Measurements from ENCODE around the gene PODXL. TPM values are rescaled to one million over a fixed set of nuclear protein-coding genes. Genes with fewer than 3 reads are reported as not detected.
A peak's percentile ranks its signal among the peaks of the same experiment; 100 is the strongest.

The PODXL gene
- total and polyA plus RNA-seq, 2 experiments from 2014 or later, result 220 to 727 TPM

GRCh38 chr7:131497454-131497853 lies 59.0 kb downstream of the PODXL start:
- Histone ChIP-seq H3K4me2 (no peak overlapping the region), H3F3A (replicated peaks; ENCODE audit: low read depth) (peaks cover 55% of the 10 kb centered on the region), H3K27ac (ENCODE audit: low read depth) (peak overlapping the region; percentile 86), H4K20me1 (replicated peaks; ENCODE audit: insufficient read depth) (peaks cover 17% of the 10 kb centered on the region), H3K4me3 (no peak overlapping the region), H2AFZ (no peak overlapping the region), H3K36me3 (ENCODE audit: insufficient read depth) (peaks cover 30% of the 10 kb centered on the region), H3K9me2 (ENCODE audit: insufficient read depth) (no peaks in the 10 kb centered on the region), H3K27me3 (ENCODE audit: insufficient read depth) (no peaks in the 10 kb centered on the region), H3K79me2 (replicated peaks; ENCODE audit: insufficient read depth) (no peaks in the 10 kb centered on the region), H3K4me1 (ENCODE audit: insufficient read depth) (peaks cover 1% of the 10 kb centered on the region; the same call in 1 of the 2 replicates)
- TF ChIP-seq JUNB (IDR thresholded peaks at IDR 0.05; ENCODE audit: unreplicated experiment) (no peak), ZNF114 (CRISPR knock-in tag; IDR thresholded peaks at IDR 0.05) (no peak), EZH2 (IDR thresholded peaks at IDR 0.05; ENCODE audit: low read depth, unreplicated experiment) (no peak), EZH2phosphoT487 (IDR thresholded peaks at IDR 0.05; ENCODE audit: unreplicated experiment) (no peak), REST (IDR thresholded peaks at IDR 0.05; ENCODE audit: unreplicated experiment) (no peak), CREB1 (CRISPR knock-in tag; IDR thresholded peaks at IDR 0.05; ENCODE audit: low read depth) (no peak), POLR2AphosphoS5 (IDR thresholded peaks at IDR 0.05; ENCODE audit: low read depth) (peak; percentile 50; the same call in 1 of the 2 replicates), NANOG (IDR thresholded peaks at IDR 0.05; ENCODE audit: borderline replicate concordance) (no peak), ETS1 (IDR thresholded peaks at IDR 0.05) (no peak)
- peak; percentile 5 for ATAC-seq
- no peaks in the 10 kb centered on the region for H3K9me3 Mint-ChIP-seq
- H3K27ac Mint-ChIP-seq, result peak overlapping the region; percentile 78; the same call in 1 of the 2 replicates
- peaks cover 56% of the 10 kb centered on the region for H3K36me3 Mint-ChIP-seq (ENCODE audit: low read depth)
- peaks cover 21% of the 10 kb centered on the region for H3K27me3 Mint-ChIP-seq (ENCODE audit: insufficient read depth, low read depth, poor library complexity)
- no peak for DNase-seq (ENCODE audit: low spot score)
- peaks cover 18% of the 10 kb centered on the region for H3K4me1 Mint-ChIP-seq
- H3K4me3 Mint-ChIP-seq, result no peak overlapping the region

- H4K20me1 ChIP-seq (replicated peaks; ENCODE audit: insufficient read depth), result peaks cover 7% of the 10 kb centered on the region; the same call in 1 of the 2 replicates
- Mint-ChIP-seq H3K4me3 (no peak overlapping the region), H3K36me3 (ENCODE audit: low read depth) (peaks cover 41% of the 10 kb centered on the region), H3K27ac (no peak overlapping the region), H3K27me3 (ENCODE audit: insufficient read depth, low read depth, poor library complexity) (peaks cover 19% of the 10 kb centered on the region), H3K4me1 (peaks cover 15% of the 10 kb centered on the region; the same call in 2 of the 3 replicates), H3K9me3 (no peaks in the 10 kb centered on the region)
- no peak for TF ChIP-seq EZH2phosphoT487 (IDR thresholded peaks at IDR 0.05; ENCODE audit: unreplicated experiment)
- no peak for TF ChIP-seq STAT1 (IDR thresholded peaks at IDR 0.05; ENCODE audit: unreplicated experiment)
- no peak for TF ChIP-seq ZNF331 (CRISPR knock-in tag; IDR thresholded peaks at IDR 0.05; ENCODE audit: low read depth)
- no peak for TF ChIP-seq JUNB (IDR thresholded peaks at IDR 0.05; ENCODE audit: unreplicated experiment)
- TF ChIP-seq CTCF (conservative IDR thresholded peaks at IDR 0.05; ENCODE audit: low read depth in 2 of 2), result no peak
- TF ChIP-seq NANOG (IDR thresholded peaks at IDR 0.05; ENCODE audit: borderline replicate concordance), result no peak
- no peak for TF ChIP-seq ZNF114 (CRISPR knock-in tag; IDR thresholded peaks at IDR 0.05)
- no peak for TF ChIP-seq REST (IDR thresholded peaks at IDR 0.05; ENCODE audit: unreplicated experiment)
- peak; percentile 59 for TF ChIP-seq POLR2AphosphoS5 (IDR thresholded peaks at IDR 0.05; ENCODE audit: low read depth)
- H2AFZ ChIP-seq, result no peak overlapping the region
- peaks cover 15% of the 10 kb centered on the region for H3K36me3 ChIP-seq (ENCODE audit: insufficient read depth)
- peak overlapping the region; percentile 86; the same call in 1 of the 2 replicates for H3K27ac ChIP-seq (ENCODE audit: low read depth)
- peaks cover 40% of the 10 kb centered on the region for H3F3A ChIP-seq (replicated peaks; ENCODE audit: low read depth)
- no peaks in the 10 kb centered on the region for H3K27me3 ChIP-seq (ENCODE audit: insufficient read depth)
- no peaks in the 10 kb centered on the region for H3K9me2 ChIP-seq (ENCODE audit: insufficient read depth)
- no peak overlapping the region for H3K4me3 ChIP-seq
- peak; percentile 8 for ATAC-seq
- H3K4me2 ChIP-seq, result no peak overlapping the region
- no peaks in the 10 kb centered on the region for H3K79me2 ChIP-seq (replicated peaks; ENCODE audit: insufficient read depth)
- H3K4me1 ChIP-seq (ENCODE audit: insufficient read depth), result no peaks in the 10 kb centered on the region
- no peak for DNase-seq (ENCODE audit: low spot score)
These were observed 60.5 kb downstream of the PODXL start for GRCh38 chr7:131495669-131496498.
